H9 (cell line): ENCODE data around the gene DENND1A. TPM values are rescaled to one million over a fixed set of nuclear protein-coding genes. Genes with fewer than 3 reads are reported as not detected.

Source experiments
- DNase-seq: peaks from one replicate; pipeline ENCODE4 v3.0.0-alpha.2; 2017
- H2AFZ ChIP-seq: one replicate; pipeline ENCODE4 v1.6.1; 2013; ENCODE audit warnings: mild to moderate bottlenecking, low read length, control low read depth, moderate library complexity
- H2AK5ac ChIP-seq: 2 replicates; pipeline ENCODE4 v1.6.1; 2013; ENCODE audit warnings: low read length, control low read depth, mixed read lengths; ENCODE audit not compliant: insufficient read length
- H2BK120ac ChIP-seq: one replicate; pipeline ENCODE4 v1.6.1; 2013; ENCODE audit warnings: low read depth, mild to moderate bottlenecking, low read length, control low read depth, inconsistent platforms; ENCODE audit not compliant: poor library complexity, severe bottlenecking
- H2BK12ac ChIP-seq: 2 replicates; pipeline ENCODE4 v1.6.1; 2013; ENCODE audit warnings: low read length, control low read depth, mixed read lengths, low read depth; ENCODE audit not compliant: insufficient read length
- H2BK15ac ChIP-seq: 2 replicates; pipeline ENCODE4 v1.6.1; 2013; ENCODE audit warnings: low read depth, low read length, control low read depth
- H2BK20ac ChIP-seq: one replicate; pipeline ENCODE4 v1.6.1; 2013; ENCODE audit warnings: low read depth, mild to moderate bottlenecking, low read length, control low read depth, inconsistent platforms; ENCODE audit not compliant: poor library complexity, severe bottlenecking
- H2BK5ac ChIP-seq: 2 replicates; pipeline ENCODE4 v1.6.1; 2013; ENCODE audit warnings: low read length, control low read depth, mixed read lengths; ENCODE audit not compliant: insufficient read length
- H3K14ac ChIP-seq: 2 replicates; pipeline ENCODE4 v1.6.1; 2013; ENCODE audit warnings: low read length, control low read depth; ENCODE audit not compliant: insufficient read depth
- H3K18ac ChIP-seq: 2 replicates; pipeline ENCODE4 v1.6.1; 2013; ENCODE audit warnings: low read depth, mild to moderate bottlenecking, mixed read lengths, low read length, control low read depth; ENCODE audit not compliant: insufficient read length
- H3K23ac ChIP-seq: 2 replicates; pipeline ENCODE4 v1.6.1; 2013; ENCODE audit warnings: low read length, control low read depth, mixed read lengths, low read depth; ENCODE audit not compliant: insufficient read length
- H3K23me2 ChIP-seq: 2 replicates; pipeline ENCODE4 v1.6.1; 2013; ENCODE audit warnings: low read depth, mild to moderate bottlenecking, mixed read lengths, low read length, control low read depth; ENCODE audit not compliant: insufficient read length, poor library complexity, severe bottlenecking
- H3K27ac ChIP-seq: 2 replicates; pipeline ENCODE4 v1.5.1; 2013; ENCODE audit warnings: low read length, control low read depth, mixed read lengths, low read depth; ENCODE audit not compliant: insufficient read length
- H3K27me3 ChIP-seq: 2 replicates; pipeline ENCODE4 v1.6.1; 2013; ENCODE audit warnings: low read length, control low read depth, inconsistent platforms; ENCODE audit not compliant: insufficient read depth
- H3K4ac ChIP-seq: 2 replicates; pipeline ENCODE4 v1.6.1; 2013; ENCODE audit warnings: low read depth, mild to moderate bottlenecking, control low read depth, inconsistent platforms, low read length, moderate library complexity
- H3K4me1 ChIP-seq: 2 replicates; pipeline ENCODE4 v1.6.1; 2013; ENCODE audit warnings: low read length, control low read depth, inconsistent platforms; ENCODE audit not compliant: insufficient read depth
- H3K4me2 ChIP-seq: 2 replicates; pipeline ENCODE4 v1.6.1; 2013; ENCODE audit warnings: low read length, control low read depth, mixed read lengths; ENCODE audit not compliant: insufficient read length, insufficient read depth
- H3K56ac ChIP-seq: 2 replicates; pipeline ENCODE4 v1.6.1; 2013; ENCODE audit warnings: low read depth, mild to moderate bottlenecking, mixed read lengths, low read length, control low read depth; ENCODE audit not compliant: insufficient read length
- H3K79me1 ChIP-seq: 2 replicates; pipeline ENCODE4 v1.6.1; 2013; ENCODE audit warnings: low read depth, mild to moderate bottlenecking, moderate library complexity, low read length, control low read depth, inconsistent platforms; ENCODE audit not compliant: insufficient read depth, poor library complexity, severe bottlenecking
- H3K79me2 ChIP-seq: 2 replicates; pipeline ENCODE4 v1.6.1; 2013; ENCODE audit warnings: low read length, control low read depth, inconsistent platforms; ENCODE audit not compliant: insufficient read depth
- H3K9ac ChIP-seq: 2 replicates; pipeline ENCODE4 v1.6.1; 2013; ENCODE audit warnings: low read length, control low read depth, mixed read lengths; ENCODE audit not compliant: insufficient read length; ENCODE audit errors: extremely low read depth
- H3K9me3 ChIP-seq: one replicate; pipeline ENCODE4 v1.6.1; 2013; ENCODE audit warnings: low read depth, low read length, inconsistent platforms; ENCODE audit not compliant: control insufficient read depth
- H3T11ph ChIP-seq: one replicate; pipeline ENCODE4 v1.6.1; 2013; ENCODE audit warnings: mild to moderate bottlenecking, low read length, control low read depth, inconsistent platforms
- H4K20me1 ChIP-seq: one replicate; pipeline ENCODE4 v1.6.1; 2013; ENCODE audit not compliant: control insufficient read depth, insufficient read length, insufficient read depth
- H4K5ac ChIP-seq: 2 replicates; pipeline ENCODE4 v1.6.1; 2013; ENCODE audit warnings: low read depth, mild to moderate bottlenecking, mixed read lengths, low read length, control low read depth; ENCODE audit not compliant: insufficient read length
- H4K8ac ChIP-seq: replicated peaks from 2 replicates; pipeline ENCODE4 v1.6.1; 2013; ENCODE audit warnings: low read length, control low read depth, mixed read lengths, low read depth; ENCODE audit not compliant: insufficient read length
- H4K91ac ChIP-seq: 2 replicates; pipeline ENCODE4 v1.6.1; 2013; ENCODE audit warnings: low read depth, mild to moderate bottlenecking, moderate library complexity, mixed read lengths, low read length, control low read depth; ENCODE audit not compliant: insufficient read length
- H3K27ac Mint-ChIP-seq, 3 experiments: 2 replicates in 2 of 3; 3 replicates in 1 of 3; pipeline ENCODE4 v1.8.0; 2020 to 2021; ENCODE audit warnings: mixed read lengths in 3 of 3, mild to moderate bottlenecking in 1 of 3, moderate library complexity in 1 of 3
- H3K27me3 Mint-ChIP-seq: 2 replicates; pipeline ENCODE4 v1.8.0; 2021; ENCODE audit warnings: low read depth, mild to moderate bottlenecking, moderate library complexity, mixed read lengths
- H3K36me3 Mint-ChIP-seq, 3 experiments: 2 replicates in 2 of 3; 3 replicates in 1 of 3; pipeline ENCODE4 v1.8.0; 2020 to 2021; ENCODE audit warnings: low read depth in 3 of 3, mixed read lengths in 3 of 3; ENCODE audit not compliant: insufficient read depth in 1 of 3
- H3K4me1 Mint-ChIP-seq, 2 experiments: 2 replicates each; pipeline ENCODE4 v1.8.0; 2020; ENCODE audit warnings: mixed read lengths in 2 of 2
- H3K4me3 Mint-ChIP-seq, 2 experiments: 2 replicates in 1 of 2; 3 replicates in 1 of 2; pipeline ENCODE4 v1.8.0; 2020 to 2021; ENCODE audit warnings: mild to moderate bottlenecking in 2 of 2, mixed read lengths in 2 of 2, moderate library complexity in 1 of 2
- H3K9me3 Mint-ChIP-seq, 2 experiments: 2 replicates in 1 of 2; 3 replicates in 1 of 2; pipeline ENCODE4 v1.8.0; 2020; ENCODE audit warnings: mild to moderate bottlenecking in 2 of 2, mixed read lengths in 2 of 2, moderate library complexity in 1 of 2
- CTCF ChIP-seq: fragments of 200-600 bp; sonication (generic); conservative IDR thresholded peaks from 3 replicates; pipeline ENCODE4 v1.8.0; 2021; ENCODE audit warnings: antibody characterized with exemption, mild to moderate bottlenecking
- WGBS: extraction: QIAGEN DNeasy Blood & Tissue Kit; methylation state at CpG from one replicate; pipeline ENCODE4 v1.1.7; 2013; ENCODE audit warnings: missing lambda C conversion rate, low lambda C conversion rate, mixed read lengths; ENCODE audit not compliant: insufficient read length; ENCODE audit errors: extremely low coverage; 5-methylcytosine and 5-hydroxymethylcytosine counted together
- total RNA-seq: library from RNA; stranded (reverse); gene quantifications from 2 replicates; pipeline ENCODE4 v1.2.1, GENCODE V29; 2021

Gene DENND1A
- total RNA-seq, 1 experiment from 2014 or later = 20.4 TPM

DNA sequence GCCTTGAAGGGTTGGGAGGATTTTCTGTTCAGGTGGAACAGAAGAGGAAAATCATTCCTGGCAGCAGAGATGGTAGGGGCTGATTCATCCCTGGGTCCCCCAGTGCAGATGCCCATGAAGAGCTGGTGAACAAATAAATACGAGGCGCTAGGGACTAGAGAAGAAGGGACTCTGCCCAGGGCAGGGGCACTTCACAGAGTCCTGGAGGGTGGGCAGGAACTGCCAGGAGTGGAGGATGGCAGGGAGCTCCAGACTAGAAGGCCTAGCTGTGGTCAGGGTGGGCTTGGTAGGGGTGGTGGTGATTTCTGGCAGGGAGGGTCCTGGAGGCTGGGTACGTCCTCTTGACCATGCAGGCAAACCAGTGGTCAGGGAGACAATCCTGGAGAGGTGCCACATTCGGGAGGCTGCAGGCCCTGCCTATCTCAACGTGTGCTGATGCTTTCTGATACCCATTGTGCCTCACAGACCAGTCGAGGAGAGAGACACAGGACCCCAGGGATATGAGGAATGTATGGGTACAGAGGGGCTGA is 504.0 kb downstream of the DENND1A start:
- Mint-ChIP-seq H3K36me3 (peaks cover 8 to 15% (median 8%) of the 10 kb centered on the region in 3 experiments; a peak in 5 of 7 replicates), H3K4me3 (no peak overlapping the region), H3K27ac (peak overlapping the region; percentile 31 to 69 (median 57); a peak in 4 of 7 replicates), H3K9me3 (no peaks in the 10 kb centered on the region; a peak in 2 of 5 replicates), H3K27me3 (no peaks in the 10 kb centered on the region; the same call in 1 of the 2 replicates), H3K4me1 (peaks cover 24 to 35% of the 10 kb centered on the region in 2 experiments)
- H3K4ac ChIP-seq = no peak overlapping the region
- no peak overlapping the region for H2BK5ac ChIP-seq
- no peak overlapping the region for H3T11ph ChIP-seq
- H3K79me2 ChIP-seq = no peaks in the 10 kb centered on the region
- no peak for TF ChIP-seq CTCF
- no peak overlapping the region for H2AFZ ChIP-seq
- no peak overlapping the region for H2AK5ac ChIP-seq
- no peaks in the 10 kb centered on the region for H3K79me1 ChIP-seq
- H4K20me1 ChIP-seq = no peaks in the 10 kb centered on the region
- no peak overlapping the region for H4K8ac ChIP-seq
- H4K5ac ChIP-seq = no peak overlapping the region
- H2BK120ac ChIP-seq = no peak overlapping the region
- H2BK12ac ChIP-seq = no peak overlapping the region
- no CpG with 5 or more reads among the region's 6 CpGs for WGBS
- H3K14ac ChIP-seq = no peak overlapping the region
- H3K18ac ChIP-seq = no peak overlapping the region
- H3K4me2 ChIP-seq = no peak overlapping the region
- no peak overlapping the region for H2BK15ac ChIP-seq
- H3K9me3 ChIP-seq = no peaks in the 10 kb centered on the region
- no peaks in the 10 kb centered on the region for H3K27me3 ChIP-seq
- peak; percentile 22 for DNase-seq
- no peak overlapping the region for H3K23ac ChIP-seq
- H3K56ac ChIP-seq = no peak overlapping the region
- H3K4me1 ChIP-seq = peaks cover 2% of the 10 kb centered on the region; the same call in 1 of the 2 replicates
- H3K27ac ChIP-seq = no peak overlapping the region
- H3K9ac ChIP-seq = no peak overlapping the region
- H4K91ac ChIP-seq = no peak overlapping the region
- no peak overlapping the region for H2BK20ac ChIP-seq
- no peaks in the 10 kb centered on the region for H3K23me2 ChIP-seq
